GM19193 (cell line): ENCODE data around the gene DSG4.

Source experiments
- POLR2A ChIP-seq: IDR thresholded peaks from 4 replicates; pipeline ENCODE4 v1.6.1; 2011; ENCODE audit not compliant: insufficient read depth, insufficient read length; ENCODE audit errors: extremely low read depth

The DSG4 gene

DNA sequence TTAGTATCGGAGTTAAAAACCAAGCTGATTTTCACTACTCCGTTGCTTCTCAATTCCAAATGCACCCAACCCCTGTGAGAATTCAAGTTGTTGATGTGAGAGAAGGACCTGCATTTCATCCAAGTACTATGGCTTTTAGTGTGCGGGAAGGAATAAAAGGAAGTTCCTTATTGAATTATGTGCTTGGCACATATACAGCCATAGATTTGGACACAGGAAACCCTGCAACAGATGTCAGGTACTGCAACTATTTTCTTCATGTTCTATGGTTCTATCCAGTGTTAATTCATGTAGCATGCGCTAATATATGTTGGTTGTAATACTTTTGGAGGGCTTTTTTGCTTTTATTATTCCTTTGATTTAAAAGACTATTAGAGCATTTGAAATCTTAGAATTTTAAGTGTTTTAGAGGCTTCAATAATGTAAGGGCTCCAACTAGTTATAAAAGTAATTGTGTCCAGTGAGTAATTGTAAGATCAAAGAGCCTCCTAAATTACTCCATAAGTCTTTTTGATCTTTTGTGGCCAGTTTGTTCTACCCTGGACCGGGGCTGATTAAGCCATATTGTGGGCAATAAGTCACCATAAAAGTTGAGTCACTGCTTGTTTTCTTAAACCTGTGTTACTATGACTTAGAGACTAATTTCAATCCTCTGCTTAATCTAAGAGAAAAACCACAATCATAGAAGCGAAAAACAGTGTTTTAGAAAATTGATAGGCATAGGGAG lies 22.9 kb downstream of the DSG4 start:
- TF ChIP-seq POLR2A = no peak

DNA sequence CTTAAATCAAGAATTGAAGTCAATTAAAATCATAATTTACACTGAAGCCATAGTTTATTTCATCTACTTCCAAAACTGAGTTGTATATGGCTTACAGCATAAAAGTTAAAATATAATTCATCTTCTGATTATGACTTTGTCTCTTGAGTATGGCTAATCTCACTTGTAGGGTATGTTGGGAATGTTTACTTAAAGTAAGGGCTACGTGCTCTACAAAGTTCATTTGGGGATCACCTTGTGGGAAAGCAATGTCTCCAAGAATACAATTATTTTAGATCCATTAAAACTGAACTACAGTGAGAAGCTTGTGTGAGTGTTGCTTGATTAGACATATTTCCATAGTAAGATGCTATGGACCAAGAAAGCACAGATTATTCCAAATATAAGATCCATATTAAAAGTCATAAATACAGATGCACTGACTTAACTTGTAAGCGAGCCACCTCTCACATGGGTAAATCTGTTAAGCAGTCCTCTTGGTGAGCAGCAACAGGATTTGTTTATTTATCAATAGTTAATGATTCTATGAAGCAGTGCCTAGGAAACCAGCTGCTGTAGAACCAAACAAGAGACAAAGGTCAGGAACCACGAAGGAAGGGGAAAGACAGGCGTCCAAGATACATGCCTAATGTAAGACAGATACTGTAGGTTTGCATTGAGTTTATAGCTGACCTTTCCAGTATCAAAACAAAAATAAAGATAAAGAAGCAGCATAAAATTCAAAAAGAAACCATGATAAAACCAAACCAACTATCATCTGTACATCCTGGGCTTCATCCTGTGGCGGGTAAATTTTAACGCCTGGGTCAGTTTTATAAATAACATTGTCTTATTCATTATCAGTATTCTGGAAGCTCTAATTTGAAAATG lies 24.8 kb downstream of the DSG4 start:
- no peak for TF ChIP-seq POLR2A

DNA sequence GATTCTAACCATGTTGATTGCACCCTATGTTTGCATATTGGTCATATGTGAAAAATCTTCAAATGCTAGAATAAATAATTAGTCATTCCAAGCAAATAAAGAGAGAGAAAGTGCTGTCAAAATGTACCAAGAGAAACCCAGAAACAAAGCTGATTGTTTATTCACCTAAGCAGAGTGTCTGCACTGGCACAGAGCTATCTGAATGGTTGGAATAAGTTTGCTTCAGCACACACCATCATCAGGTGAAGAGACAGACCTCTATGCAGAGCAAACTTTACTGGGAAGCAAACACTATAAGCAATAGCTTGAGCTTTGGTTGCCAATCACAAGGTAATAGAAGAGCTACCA lies 25.4 kb downstream of the DSG4 start:
- TF ChIP-seq POLR2A = no peak

DNA sequence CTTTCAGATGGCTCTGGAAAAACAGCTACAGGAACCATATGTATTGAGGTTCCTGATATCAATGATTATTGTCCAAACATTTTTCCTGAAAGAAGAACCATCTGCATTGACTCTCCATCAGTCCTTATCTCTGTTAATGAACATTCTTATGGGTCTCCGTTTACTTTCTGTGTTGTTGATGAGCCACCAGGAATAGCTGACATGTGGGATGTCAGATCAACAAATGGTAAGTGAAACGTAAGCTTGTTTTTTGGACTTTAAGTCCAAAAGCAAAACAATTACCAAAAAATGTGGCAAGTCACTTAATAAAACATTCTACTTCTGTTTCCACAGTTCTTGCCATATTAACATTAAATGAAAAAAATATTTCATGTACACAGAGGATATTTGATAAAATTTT lies 26.8 kb downstream of the DSG4 start:
- no peak for TF ChIP-seq POLR2A

DNA sequence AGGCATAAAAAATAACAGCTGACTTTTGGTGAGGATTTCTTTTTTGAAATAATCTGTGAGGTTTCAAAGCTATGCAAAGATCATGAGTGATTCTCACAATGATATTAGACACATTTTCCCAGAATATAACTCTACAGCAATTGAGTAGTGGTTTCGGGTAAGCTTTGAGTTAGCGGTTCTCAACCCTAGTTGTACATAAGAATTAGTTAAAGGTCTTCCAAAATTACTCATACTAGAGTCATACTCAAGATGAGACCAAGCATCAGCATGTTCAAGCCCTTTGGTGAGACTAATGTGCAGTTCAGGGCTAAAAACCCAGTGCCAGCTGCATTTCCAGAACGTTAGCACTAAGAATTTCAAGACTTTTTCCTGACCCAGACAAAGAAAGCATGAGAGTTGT lies 31.1 kb downstream of the DSG4 start:
- TF ChIP-seq POLR2A = no peak

DNA sequence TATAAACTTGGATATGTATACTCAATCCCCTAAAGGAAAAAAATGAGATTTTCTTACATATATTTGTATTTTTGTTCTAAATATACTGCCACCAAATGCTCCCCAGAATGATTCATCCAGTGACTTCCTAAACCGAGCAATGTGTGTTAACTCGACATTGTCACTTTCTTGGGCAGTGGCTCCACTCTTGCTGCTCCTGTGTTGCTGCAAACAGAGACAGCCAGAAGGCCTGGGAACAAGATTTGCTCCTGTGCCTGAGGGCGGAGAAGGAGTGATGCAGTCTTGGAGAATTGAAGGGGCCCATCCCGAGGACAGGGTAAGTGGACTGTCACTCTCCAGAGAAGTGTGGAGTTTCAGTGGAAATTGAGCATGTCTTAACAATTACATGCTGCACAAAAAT lies 32.7 kb downstream of the DSG4 start:
- no peak for TF ChIP-seq POLR2A

DNA sequence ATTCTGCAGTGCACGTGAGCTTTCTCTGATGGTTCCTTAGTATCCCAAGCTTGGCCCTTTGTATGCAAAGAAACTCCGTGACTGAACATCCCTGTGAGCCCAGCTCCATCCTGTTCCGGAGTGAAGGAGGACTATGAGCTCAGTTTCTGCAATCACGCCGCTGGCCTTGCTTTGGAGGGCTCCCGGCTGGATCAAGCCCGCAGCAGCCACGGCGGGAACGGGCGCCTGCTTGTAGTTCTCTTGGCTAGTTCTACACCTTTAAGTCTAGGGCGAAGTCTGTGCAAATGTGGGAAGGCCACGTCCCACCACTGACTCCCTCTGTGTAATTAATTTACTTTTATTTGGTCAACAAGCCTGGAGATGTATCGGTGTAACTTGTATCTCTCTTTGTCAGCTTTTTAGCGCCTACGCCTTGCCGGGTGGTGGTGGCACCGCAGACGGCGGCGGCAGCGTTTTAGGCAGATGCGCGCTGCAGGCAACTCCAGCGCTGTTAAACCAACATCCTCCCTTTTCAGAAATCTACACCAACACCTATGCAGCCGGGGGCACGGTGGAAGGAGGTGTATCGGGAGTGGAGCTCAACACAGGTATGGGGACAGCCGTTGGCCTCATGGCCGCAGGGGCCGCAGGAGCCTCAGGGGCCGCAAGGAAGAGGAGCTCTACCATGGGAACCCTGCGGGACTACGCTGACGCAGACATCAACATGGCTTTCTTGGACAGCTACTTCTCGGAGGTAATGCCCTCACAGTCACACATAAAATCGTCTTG lies 34.3 kb downstream of the DSG4 start:
- no peak for TF ChIP-seq POLR2A

DNA sequence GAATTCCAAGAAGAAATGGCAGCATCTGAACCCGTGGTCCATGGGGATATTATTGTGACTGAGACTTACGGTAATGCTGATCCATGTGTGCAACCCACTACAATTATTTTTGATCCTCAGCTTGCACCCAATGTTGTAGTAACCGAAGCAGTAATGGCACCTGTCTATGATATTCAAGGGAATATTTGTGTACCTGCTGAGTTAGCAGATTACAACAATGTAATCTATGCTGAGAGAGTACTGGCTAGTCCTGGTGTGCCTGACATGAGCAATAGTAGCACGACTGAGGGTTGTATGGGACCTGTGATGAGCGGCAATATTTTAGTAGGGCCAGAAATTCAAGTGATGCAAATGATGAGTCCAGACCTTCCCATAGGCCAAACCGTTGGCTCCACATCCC lies 36.6 kb downstream of the DSG4 start:
- TF ChIP-seq POLR2A = no peak

DNA sequence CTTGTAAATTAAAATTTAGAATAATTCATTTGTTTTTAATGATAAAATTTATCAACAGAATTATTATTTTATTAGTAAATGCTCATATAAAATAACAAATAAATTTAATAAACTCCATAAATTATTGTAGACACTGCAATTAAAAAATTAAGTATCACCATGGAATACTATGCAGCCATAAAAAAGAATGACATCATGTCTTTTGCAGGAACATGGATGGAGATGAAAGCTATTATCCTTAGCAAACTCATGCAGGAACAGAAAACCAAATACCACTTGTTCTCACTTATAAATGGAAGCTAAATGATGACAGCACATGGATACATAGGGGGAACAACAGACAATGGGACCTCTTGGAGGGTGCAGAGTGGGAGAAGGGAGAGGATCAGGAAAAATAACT lies 41.3 kb downstream of the DSG4 start:
- no peak for TF ChIP-seq POLR2A

DNA sequence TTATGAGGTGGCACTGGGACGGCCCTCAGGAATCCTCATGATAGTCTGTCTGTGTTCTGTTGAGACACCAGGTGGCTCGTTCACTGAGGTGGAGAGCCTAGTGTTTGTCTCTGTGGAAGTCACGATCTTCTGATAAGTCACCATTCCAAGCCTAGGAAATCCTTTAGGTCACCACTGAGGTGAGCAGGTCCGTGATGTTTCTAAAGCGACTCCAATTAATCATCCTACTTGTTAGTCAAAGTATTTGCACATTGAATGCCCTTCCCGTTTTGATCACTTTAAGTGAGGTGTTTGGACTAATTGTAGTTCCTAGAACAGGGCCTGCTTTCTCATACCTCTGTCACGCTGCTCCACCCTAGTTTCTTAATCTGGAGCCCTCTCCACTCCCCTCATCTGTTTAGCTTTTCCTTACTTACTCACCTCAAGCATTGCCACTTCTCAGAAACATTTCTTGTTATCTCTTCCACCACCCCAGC lies 42.9 kb downstream of the DSG4 start:
- no peak for TF ChIP-seq POLR2A

DNA sequence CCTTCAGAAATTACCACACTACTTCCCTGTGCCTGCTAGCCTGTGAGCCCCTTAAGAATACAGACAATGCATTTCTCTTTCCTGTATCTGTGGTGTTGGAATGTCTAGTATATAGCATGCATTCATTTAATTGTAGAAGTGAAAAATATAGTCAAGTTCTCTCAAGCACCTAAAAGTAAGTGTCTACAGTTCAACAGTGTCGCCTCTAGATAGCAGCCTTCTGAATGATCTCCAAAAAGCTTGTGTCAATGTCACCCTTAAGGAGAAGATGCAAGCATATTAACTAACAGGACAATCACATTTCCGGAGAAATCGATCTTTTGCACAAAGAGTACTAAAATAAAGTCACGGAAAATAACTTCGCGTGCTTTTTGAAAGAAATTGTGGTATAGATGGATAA lies 43.5 kb downstream of the DSG4 start:
- TF ChIP-seq POLR2A = no peak

DNA sequence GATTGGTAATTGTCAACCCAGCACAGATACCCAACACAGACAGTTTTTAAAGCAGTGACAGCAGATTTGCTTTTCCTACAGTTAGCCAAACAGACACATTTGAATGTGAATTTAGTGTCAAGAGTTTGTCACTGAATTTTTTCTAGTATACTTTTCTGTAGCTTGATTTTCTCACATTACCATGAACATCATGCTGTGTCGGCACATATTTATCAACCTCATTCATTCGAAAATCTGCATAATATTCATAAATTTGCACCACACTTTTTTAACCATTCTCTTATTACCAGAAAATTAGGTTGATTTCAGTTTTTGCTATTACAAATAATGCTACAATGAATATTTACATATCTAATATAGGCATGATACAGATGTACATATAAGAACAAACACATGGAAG lies 43.9 kb downstream of the DSG4 start:
- TF ChIP-seq POLR2A = no peak

DNA sequence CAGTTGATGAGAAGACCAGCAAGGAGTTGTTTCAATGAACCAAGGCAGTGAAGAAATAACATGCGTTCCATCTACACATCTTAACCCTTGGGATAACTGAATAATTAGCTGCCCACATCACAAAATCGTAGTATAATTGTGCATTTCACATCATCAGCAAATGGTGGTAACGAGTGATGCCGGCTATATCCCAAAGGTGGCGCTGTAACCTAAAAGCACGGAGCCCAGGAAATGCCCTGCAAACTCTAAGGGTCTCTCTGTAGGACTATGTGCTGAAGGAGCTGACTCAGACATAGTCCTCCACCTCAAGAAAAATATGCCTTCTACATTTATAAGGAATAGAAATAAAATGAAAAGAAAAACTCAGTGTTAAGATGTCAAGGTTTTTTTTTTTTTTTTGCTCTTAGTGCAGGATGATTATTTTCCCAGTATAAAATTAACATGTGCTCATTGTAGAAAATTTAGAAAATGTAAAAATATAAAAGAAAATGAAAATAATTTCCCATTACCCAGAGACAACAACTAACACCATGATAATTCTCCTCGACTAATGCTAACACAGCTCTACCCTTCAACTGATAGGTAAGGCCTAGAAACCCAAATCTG lies 47.9 kb downstream of the DSG4 start:
- TF ChIP-seq POLR2A = no peak

DNA sequence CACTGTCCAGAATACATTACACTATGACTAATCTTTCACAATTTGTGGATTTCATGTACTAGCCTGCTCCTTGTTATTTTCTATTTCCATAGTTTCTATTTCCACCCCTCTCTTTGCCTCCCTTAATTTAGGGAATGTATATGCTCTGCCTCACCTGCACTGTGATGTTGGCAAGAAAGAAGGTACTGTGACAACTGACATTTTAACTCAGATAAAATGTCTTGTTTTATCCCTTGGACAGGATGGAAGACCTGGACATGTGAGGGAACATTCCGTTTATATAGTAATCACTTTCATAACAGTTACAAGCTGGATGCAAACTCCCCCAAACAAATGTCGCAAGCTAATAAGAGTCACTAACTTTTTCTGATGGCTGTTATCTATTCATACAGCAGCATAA lies 49.4 kb downstream of the DSG4 start:
- no peak for TF ChIP-seq POLR2A

DNA sequence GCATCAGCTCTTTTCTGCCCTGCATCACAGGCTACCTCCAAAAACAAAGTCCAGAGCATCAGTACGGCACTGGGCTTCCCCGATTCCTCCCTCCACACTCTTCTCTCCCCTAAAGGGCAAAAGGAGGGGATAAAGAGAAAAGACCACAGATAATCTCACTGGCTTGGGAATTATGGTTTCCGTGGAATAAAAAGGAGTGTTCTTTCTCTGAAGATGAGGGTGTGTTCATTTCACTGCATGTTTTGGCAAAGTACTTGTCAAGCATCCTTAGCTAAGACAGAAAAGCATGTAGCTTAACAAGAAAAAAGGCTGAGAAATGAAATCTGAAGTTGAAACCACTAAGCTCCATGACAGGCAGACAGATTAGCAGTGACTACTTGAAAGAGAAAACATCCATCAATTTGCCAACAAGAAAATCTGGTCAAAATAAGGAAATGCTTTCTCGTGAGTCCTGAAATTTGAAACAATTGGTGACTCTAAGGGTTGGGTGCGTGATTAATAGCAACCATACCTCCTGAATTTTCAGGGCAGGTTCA lies 50.4 kb downstream of the DSG4 start:
- no peak for TF ChIP-seq POLR2A
